ENCODE data around the gene GRIN3B.

Gene GRIN3B

DNA sequence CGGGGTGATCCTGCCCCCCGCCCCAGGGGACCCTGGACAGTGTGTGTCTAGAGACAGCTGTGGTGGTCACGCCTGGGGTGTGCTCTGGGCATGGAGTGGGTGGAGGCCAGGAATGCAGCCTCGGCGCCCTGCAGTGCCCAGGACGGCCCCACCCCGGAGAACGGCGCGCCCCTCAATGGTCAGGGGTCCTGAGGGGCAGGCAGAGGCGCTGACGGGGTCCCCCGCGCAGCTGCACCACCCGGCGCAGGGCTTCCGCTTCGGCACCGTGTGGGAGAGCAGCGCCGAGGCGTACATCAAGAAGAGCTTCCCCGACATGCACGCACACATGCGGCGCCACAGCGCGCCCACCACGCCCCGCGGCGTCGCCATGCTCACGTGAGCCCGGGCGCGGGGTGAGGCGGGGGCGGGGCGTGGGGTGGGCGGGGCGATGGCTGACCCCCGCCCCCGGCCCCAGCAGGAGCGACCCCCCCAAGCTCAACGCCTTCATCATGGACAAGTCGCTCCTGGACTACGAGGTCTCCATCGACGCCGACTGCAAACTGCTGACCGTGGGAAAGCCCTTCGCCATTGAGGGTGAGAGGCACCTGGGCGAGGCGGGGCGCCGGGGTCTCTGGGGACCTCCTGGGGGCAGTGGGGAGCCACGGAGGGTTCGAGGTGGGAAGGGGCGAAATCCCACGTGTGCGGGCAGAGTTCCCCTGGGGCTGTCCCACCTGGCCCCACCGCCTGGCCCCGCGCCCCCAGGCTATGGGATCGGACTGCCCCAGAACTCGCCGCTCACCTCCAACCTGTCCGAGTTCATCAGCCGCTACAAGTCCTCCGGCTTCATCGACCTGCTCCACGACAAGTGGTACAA, 7.4 kb downstream of the GRIN3B start:
- no peak for DNase-seq (ENCODE audit: low read depth, low spot score)

DNA sequence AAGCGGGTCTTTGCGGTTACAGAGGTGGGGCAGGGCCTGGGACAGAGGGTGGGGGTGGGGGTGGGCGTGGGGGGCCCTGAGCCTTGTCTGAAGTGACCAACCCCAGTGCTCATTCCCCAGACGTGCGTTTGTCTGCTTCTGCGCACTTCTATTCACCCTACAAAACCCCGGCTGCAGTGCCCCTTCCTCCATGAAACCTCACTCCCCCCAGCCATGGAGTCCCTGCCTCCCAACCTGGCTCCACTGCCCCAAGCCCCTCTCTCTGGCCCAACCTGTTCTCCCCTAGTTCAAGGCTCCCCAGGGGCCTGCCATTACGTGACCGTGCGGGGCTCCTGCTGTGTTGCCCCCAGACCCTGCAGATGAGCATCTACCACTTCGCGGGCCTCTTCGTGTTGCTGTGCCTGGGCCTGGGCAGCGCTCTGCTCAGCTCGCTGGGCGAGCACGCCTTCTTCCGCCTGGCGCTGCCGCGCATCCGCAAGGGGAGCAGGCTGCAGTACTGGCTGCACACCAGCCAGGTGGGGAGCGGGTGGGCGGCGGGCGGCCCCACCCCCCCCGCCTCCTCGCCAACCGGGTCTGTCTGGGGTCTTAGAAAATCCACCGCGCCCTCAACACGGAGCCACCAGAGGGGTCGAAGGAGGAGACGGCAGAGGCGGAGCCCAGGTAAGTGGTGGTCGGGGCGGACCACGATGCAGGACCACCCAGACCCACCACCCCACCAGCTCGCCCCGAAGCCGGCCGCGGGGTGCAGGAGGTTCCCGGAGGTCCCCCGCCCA, 8.2 kb downstream of the GRIN3B start:
- DNase-seq (ENCODE audit: low read depth, low spot score): no peak

DNA sequence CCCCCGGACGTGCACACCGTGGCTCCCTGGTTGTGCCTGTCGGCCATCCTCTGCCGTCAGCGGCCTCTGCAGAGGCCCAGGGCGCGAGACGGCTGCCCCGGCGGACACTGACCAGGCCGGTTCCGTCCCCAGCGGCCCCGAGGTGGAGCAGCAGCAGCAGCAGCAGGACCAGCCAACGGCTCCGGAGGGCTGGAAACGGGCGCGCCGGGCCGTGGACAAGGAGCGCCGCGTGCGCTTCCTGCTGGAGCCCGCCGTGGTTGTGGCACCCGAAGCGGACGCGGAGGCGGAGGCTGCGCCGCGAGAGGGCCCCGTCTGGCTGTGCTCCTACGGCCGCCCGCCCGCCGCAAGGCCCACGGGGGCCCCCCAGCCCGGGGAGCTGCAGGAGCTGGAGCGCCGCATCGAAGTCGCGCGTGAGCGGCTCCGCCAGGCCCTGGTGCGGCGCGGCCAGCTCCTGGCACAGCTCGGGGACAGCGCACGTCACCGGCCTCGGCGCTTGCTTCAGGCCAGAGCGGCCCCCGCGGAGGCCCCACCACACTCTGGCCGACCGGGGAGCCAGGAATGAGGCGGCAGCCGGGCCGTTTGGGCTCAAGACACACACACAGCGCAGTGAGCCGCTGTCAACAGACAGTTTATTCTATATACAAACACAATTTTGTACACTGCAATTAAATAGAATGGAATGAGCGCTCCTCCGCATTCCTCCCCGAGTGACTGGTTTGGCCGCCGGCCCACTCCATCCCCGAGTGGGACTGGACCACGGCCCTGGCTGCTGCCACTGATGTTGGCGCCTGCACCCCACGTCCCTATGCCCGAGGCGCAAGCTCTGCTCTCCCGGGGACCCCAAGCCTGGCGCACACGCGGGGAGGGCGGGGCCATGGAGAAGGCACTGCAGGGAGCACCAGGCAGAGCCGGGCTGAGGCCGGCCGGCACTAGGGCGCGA, 9.1 kb downstream of the GRIN3B start:
- no peak for DNase-seq (ENCODE audit: low read depth, low spot score)

DNA sequence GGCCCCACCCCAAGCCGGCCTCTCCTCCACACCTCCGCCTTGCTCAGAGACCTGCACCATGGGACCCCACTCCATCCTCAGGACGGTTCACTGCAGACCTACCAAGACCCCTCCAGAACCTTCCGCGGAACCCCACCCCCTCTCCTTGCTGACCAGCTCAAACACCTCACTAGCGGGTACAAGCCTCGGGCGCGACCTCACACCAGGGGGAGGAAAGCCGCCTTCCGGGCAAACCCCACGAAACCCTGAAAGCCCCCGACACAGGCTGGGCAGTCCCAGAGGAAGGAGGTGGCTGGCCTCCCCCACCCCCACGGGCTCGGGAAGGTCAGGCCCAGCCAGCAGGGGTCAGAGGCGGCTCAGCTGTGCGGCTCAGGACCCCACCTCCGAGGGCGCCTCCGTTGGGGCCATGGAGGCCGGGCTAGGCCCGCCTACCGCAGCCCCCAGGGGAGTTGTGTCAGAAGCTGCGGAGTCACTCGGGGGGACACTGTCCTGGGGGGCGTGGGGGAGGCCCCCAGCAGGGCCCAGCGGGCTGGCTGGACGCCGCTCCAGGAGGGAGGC, 9.8 kb downstream of the GRIN3B start:
- no peak for DNase-seq (ENCODE audit: low read depth, low spot score)

DNA sequence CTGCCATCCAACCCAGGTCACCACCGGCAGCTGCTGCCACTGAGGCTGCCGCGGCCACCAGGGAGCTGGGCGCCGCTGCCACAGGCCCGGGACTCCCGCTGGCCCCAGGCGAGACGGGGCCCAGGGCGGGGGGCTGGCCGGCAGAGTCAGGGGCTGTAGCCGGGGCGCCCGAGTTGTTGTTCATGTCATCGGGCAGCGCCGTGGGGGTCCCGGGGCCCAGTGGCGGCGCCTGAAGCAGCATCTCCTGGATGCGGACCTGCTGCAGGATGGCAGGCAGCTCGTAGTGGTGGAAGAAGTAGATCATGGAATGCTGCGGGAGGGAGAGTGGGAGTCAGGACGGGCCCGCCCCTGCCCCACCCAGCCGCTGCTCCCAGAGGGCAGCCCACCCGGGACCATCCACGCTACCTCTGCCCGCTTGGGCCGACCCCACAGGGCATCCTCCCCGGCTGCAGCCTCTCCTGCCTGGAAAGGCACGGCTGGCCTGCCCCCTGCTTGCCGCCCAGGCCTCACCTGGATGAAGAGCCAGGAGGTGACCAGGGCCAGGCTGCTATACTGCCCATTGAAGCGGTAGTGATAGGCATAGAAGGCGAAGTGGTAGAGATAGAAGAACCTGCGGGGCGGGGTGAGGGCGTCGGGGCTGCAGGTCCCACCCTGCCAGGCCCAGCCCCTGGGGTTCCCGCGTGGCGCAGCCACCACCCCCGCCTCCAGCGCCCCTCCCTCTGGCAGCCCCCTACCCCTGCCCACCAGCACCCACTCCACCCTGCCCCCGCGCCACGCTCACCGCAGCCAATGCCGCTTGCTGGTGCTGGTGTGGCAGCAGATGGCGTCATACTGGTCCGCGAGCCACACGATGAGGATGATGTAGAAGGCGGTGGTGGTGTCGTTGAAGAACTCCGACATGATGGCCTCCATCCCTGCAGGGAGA, 10.6 kb downstream of the GRIN3B start:
- no peak for DNase-seq (ENCODE audit: low read depth, low spot score)

DNA sequence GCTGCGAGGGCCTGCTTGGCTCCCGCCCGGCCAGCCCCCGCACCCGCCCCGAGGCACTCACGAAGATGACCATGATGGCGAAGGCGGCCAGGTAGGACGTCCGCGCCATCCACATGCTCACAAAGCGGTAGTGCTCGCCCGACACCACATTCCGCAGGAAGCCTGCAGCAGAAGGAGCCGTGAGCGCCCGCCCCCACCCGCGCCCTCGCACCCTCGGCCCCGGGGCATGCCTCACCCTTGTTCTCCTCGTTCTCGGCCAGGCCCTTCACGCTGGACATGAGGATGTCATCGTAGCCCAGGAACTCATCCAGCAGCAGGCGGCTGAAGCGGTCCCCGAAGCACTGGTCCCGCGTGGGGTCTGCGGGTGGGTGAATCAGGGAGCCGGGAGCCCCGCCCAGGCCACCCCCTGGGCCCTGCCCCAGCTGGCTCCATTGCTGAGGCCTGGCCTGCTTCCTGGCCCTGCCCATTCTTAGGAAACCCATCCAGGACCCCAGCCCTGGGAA, 11.7 kb downstream of the GRIN3B start:
- no peak for DNase-seq (ENCODE audit: low read depth, low spot score)

DNA sequence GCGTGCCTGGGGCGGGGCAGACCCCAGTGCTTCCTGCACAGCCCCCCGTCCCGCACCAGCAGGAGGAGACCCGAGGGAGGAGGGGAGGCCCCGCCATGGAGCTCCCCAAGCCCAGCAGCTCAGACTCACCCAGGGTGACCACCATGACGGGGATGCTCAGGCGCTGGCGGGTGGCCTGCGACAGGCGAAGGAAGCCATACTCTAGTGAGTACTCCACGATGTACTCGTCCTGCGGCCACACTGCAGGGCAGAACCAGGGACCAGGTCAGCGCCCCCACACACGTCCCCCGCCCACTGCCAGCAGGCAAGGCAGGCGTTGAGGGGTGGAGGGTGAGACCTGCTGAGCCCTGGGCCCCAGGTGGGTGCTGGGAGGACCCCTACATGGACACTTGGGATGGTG, 12.1 kb downstream of the GRIN3B start:
- DNase-seq (ENCODE audit: low read depth, low spot score): no peak

DNA sequence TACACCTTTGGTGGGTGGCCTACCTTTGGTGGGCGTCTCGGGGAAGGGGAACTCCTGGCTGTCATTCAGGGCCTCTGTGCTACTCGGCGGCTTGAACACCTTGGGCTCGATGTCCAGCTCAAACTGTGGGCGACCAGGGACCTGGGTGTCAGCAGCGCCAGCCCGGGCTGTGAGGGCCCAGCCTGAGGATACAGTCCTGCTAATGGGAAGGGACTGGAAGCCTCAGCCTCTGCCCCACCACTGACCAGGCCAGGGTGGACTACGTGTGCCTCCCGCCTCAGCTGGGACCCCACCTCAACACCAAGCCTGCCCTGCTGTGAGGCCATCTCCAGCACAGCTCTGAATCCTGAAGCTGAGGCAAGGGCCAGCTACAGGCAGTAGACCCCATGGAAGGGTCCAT, 13.0 kb downstream of the GRIN3B start:
- no peak for DNase-seq (ENCODE audit: low read depth, low spot score)

DNA sequence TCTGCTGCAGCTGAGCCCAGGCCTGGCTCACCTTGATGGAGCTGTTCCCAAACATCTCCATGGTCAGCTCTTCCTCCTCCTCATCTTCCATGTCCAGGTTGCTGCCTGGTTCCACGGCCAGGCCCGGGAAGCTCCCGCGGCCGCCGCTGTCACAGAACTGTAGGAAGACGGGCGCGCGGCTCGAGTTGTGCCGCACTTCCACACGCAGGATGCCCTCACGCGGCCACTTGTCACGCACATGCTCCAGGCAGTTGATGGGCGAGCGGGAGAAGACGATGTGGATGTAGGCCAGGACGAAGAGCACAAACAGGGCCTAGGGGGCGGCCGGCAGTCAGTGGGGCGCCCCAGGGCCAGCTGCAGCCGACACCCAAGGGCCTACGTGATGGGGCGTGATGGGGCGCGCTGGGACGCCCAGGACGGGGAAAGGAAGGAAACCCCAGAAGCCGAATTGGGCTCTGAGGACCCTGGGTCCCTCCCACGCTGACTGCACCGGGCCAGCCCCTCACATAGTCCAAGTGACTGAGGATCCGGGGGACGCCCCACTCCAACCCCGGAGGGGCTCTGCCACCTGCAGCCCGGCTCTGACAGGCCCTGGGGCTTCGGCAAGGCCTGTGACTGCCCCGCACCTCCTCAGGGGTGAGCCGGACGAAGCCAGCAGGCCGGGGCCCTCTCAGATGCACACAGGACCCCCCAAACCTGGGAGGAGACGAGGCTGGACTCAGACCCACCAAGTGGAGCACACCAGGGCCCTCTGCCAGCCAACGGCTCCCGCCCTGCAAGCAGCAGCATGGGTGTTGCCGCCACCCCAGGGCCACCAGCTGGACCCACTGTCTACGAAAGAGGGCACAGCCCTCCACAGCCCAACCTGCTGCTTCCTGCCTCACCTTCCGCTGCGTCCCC, 14.2 kb downstream of the GRIN3B start:
- no peak for DNase-seq (ENCODE audit: low read depth, low spot score)

DNA sequence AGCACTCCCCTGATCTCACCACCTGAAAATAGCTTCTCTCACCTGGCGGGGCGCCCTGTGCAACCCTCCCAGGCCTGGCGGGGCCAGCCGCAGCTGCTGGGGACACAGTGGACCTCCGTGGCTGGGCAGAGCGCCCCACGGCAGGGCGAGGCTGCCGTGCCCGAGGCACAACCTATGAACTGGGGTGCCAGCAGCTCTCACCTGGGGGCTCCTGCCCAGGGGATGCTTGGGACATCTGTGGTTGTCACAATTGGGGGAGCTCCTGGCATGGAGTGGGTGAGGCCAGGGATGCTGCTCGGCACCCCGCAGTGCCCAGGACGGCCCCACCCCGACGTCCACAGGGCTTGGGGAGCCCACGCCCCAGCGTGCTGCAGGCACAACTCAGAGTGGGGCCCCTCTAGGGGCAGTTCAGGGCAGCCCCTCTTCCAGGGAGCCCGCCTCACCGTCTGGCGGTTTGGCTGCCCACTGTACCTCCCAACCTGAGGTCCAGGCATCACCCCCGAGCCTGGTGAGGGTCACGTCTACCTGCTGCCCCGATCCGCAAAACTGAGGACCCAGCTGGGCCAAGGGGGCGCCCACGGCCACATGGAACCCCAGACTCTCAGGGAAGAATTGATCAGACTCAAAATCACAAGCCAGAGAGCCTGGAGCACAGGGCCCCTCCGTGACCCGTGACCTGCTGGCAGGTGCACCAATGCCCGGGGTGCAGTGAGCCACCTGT, 15.0 kb downstream of the GRIN3B start:
- no peak for DNase-seq (ENCODE audit: low read depth, low spot score)

DNA sequence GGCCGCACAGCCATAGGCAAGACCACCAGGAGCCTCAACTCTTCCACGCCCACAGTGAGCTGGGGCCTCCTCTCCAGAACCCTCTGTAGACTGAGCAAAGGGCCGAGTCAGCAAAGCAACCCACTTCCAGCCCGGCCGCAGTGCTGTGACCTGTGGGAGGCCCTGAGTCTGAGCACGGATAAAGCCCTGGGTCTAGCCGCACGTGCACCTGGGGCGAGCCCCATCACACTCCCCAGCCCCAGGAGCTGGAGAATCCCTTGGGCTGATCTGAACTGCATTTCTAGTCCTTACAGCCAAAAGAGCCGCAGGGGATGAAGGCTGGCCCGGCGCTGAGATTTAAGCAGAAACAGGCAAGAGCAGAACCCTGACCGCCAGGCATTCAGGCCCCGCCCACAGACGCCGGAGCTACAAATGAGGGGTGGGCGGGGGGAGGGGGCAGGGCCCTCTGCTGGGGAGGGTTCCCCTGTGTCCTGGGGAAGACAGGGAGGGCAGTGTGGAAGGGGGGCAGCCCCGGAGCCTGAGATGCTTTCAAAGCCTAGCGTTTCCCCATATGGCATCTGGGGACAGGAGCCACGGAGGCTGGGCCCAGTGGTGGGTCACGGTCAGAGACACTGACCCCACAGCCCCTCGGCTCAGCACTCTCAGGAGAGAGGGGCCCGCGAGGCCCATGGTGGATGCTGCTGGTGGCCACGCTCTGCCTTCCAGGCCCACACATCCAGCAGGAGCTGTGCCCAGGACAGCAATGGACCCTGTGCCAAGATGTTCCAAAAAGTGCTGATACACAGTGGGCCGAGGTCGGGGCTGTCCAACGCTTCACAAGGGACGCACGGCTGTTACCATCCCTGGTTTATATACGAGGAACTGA, 15.8 kb downstream of the GRIN3B start:
- DNase-seq (ENCODE audit: low read depth, low spot score): no peak

DNA sequence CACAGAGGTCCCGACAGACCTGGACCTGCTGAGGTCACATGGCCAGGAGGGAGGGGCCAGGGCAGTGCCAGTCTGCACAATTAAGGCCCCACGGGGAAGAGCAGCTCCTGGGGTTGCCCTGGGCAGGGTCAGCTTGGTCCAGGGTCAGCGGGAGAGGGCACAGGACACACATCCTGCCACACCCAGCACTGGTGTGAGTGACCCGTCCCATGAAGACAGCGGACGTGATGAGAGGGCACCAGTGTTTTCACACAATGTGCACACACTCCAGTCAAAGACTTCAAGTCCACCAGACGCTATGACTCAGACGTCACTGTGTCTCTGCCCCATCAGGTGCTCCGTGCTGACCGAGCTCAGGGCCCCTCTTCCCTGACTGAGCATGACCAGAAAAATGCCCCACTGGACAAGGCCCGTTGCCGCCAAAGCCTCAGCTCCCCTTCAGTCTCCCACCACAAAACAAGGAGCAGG, 16.5 kb downstream of the GRIN3B start:
- no peak for DNase-seq (ENCODE audit: low read depth, low spot score)

DNA sequence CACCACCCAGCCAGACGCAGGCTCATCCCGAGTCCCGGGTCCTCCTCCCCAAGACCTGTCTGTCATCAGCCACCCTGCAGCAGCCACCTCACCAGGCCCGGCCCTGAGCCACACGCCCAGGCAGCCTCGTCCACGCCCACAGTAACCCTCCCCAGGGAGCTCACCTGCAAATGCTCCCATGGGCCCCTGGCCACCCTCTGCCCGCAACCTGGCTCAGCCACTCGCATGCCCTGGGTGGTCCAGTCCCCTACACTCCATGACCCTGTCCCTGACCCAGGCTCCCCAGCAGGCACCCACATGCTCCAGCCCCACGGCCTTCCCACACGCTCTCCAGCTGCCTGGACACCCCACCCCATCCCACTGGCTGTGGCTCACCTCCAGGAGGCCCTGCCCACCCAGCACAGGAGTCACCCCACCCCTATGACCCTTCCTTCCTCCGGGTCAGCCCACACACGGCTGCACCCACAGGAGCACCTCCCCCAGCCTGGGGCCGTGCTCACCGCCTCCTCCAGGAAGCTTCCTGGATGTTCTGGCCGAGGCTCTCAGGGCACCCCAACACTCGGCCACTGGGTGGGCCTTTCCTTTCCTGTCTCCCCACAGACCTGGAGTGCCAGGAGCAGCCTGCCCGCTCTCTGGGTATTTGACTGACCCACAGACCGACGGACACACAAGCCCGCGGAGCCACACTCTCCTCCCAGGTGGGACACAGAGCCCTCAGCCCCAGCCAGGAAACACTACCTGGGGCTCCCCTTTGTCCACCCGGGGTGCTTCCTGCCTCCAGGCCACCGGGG, 17.1 kb downstream of the GRIN3B start:
- DNase-seq (ENCODE audit: low read depth, low spot score): no peak

DNA sequence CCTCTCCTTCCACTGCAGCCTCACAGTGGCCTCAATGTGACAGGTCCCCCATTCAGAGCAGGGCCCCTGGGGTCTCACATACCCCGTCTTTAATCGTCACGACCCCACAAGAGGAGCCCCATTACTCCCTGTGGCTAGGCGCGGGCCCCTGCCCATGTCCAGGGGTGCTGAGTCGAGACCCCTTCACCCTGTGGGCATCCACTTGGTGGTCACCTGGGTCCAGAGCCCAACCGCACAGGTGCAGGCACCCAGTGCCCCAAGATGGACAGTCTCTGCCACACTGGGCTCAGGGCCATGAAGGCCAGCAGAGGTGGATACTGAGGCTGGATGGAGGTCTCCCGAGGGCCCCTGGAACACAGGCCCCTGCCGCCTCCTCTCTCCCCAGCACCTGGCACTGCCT, 17.7 kb downstream of the GRIN3B start:
- no peak for DNase-seq (ENCODE audit: low read depth, low spot score)

DNA sequence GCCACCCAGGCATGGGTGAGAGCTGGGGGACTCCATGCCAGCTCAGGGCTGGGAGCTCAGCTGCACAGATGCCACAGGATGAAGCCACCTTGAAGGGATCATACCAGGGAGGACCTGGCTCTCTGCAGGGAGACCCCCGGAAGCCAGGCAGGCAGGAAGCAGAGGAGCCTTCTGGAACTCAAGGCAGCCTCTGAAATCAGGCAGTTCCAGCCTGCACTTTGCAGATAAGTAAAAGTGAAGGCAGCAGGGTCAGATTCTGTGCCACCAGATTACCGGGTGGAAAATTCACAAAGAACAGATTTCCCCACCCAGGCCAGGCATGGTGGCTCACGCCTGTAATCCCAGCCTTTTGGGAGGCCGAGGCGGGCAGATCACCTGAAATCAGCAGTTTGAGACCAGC, 18.2 kb downstream of the GRIN3B start:
- no peak for DNase-seq (ENCODE audit: low read depth, low spot score)

DNA sequence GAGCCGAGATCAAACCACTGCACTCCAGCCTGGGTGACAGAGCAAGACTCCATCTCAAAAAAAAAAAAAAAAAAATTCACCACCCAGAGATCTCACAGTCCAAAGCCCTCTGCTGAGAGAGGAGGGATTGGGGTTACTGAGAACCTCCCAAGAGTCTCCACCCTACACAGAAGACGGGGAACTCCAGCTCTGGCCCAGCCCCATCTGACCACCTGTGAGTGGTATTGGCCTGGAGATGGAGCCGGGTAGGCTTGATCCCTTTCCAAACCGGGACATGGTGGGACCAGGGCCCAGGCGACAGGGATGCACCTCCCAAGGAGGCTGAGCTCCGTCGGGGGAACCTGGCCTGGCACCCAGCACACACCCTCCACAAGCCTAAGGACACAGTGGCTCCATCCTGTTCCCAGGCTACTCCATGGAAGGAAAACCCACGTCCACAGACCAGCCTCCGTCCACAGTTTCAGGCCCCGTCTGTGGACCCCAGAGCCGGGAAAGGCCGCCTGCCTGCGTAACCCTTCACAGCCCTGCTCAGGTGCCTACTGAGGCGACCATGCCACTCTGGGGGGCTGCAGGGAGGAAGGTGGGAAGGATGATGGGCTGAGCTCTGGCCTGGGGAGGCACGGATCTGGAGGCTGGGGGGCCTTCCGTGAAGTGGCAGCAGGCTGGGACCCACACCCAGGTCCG, 18.9 kb downstream of the GRIN3B start:
- no peak for DNase-seq (ENCODE audit: low read depth, low spot score)

Measured in brain pericyte (primary cell).